Panc1 (cell line): ENCODE data around the gene POU3F1. TPM values are rescaled to one million over a fixed set of nuclear protein-coding genes. Genes with fewer than 3 reads are reported as not detected.

Experiments used
- ATAC-seq: fragments of 200-7000 bp; cut with Tn5 transposase; 2 replicates; pipeline ENCODE4 v1.9.1; 2020; ENCODE audit warnings: mild to moderate bottlenecking, moderate library complexity
- BruUV-seq: library from RNA; stranded (reverse); fragments of 400-500 nt; replicated peaks from 2 replicates; lab custom pipeline; 2021; lab: Mats Ljungman, UMichigan
- CTCF ChIA-PET: fragments of 300-600 bp; sonication (Branson Sonifier 250); formaldehyde crosslinking; loops from one replicate; lab custom pipeline; 2022; ENCODE audit warnings: antibody characterized with exemption; lab: Charles Lee
- POLR2A ChIA-PET: fragments of 300-600 bp; sonication (Branson Sonifier 250); formaldehyde crosslinking; loops from one replicate; lab custom pipeline; 2022; ENCODE audit warnings: antibody characterized with exemption; lab: Charles Lee
- DNase-seq: peaks from one replicate; pipeline ENCODE4 v3.0.0-alpha.2; 2010; ENCODE audit warnings: low read depth, low spot score
- H3K27ac ChIP-seq: 2 replicates; pipeline ENCODE4 v1.5.1; 2011; ENCODE audit warnings: mild to moderate bottlenecking, low read length, inconsistent platforms
- H3K27me3 ChIP-seq: fragments of 200-500 bp; sonication (Bioruptor generic); 2 replicates; pipeline ENCODE4 v1.6.0; 2014; ENCODE audit warnings: low read length, inconsistent platforms; ENCODE audit not compliant: control insufficient read depth, insufficient read depth
- H3K36me3 ChIP-seq: fragments of 200-500 bp; sonication (Bioruptor generic); 2 replicates; pipeline ENCODE4 v1.5.1; 2014; ENCODE audit warnings: inconsistent platforms, mild to moderate bottlenecking, low read length, moderate library complexity; ENCODE audit not compliant: control insufficient read depth, insufficient read depth
- H3K4me1 ChIP-seq: 2 replicates; pipeline ENCODE4 v1.5.1; 2011; ENCODE audit warnings: inconsistent platforms, mild to moderate bottlenecking, low read length, moderate library complexity; ENCODE audit not compliant: control insufficient read depth, insufficient read depth
- H3K4me3 ChIP-seq, 2 experiments: 2 replicates each; pipeline ENCODE4 v1.5.1; 2011 to 2012; ENCODE audit warnings: low read depth in 2 of 2, low read length in 2 of 2, mild to moderate bottlenecking in 2 of 2, inconsistent platforms in 1 of 2, moderate library complexity in 1 of 2
- H3K9me3 ChIP-seq: fragments of 200-500 bp; sonication (Bioruptor generic); 2 replicates; pipeline ENCODE4 v1.5.1; 2014; ENCODE audit warnings: low read depth, mild to moderate bottlenecking, inconsistent platforms, low read length, moderate library complexity; ENCODE audit not compliant: control insufficient read depth, insufficient read depth
- POLR2AphosphoS5 ChIP-seq: IDR thresholded peaks from 2 replicates; pipeline ENCODE4 v1.6.1; 2012; ENCODE audit warnings: mild to moderate bottlenecking, low read depth, low read length, moderate library complexity
- SIN3A ChIP-seq: IDR thresholded peaks from 2 replicates; pipeline ENCODE4 v1.6.1; 2012; ENCODE audit warnings: low read depth, mild to moderate bottlenecking, low read length, moderate library complexity, borderline replicate concordance; ENCODE audit not compliant: insufficient read depth
- TCF7L2 ChIP-seq: IDR thresholded peaks from 2 replicates; pipeline ENCODE4 v1.6.1; 2011; ENCODE audit warnings: mild to moderate bottlenecking, low read depth, low read length, inconsistent platforms
- in situ Hi-C: cut with HindIII; loops from 2 replicates; pipeline ENCODE4 v1.10.0; 2016; ENCODE audit warnings: low sequenced_read_pairs, low pct_unique_long_range_greater_than_20kb
- intact Hi-C: fragments of 100-400 bp; cut with micrococcal nuclease; formaldehyde crosslinking; loops from one replicate; pipeline ENCODE4 v1.10.0; 2022; ENCODE audit not compliant: unreplicated experiment
- total RNA-seq: library from RNA; stranded (reverse); gene quantifications from one replicate; pipeline ENCODE4 v1.2.1, GENCODE V29; 2021; ENCODE audit not compliant: unreplicated experiment
- TF ChIP-seq, protein P1 (sequence below), 2 experiments: IDR thresholded peaks; 2 replicates each; pipeline ENCODE4 v1.6.1; 2011 to 2012; ENCODE audit warnings: low read depth in 2 of 2, control low read depth in 1 of 2, low read length in 1 of 2, mild to moderate bottlenecking in 1 of 2, moderate library complexity in 1 of 2; ENCODE audit not compliant: insufficient read depth in 1 of 2
- TF ChIP-seq, protein P2 (sequence below): fragments of 450-650 bp; IDR thresholded peaks from 2 replicates; pipeline ENCODE4 v1.5.1; 2017; ENCODE audit warnings: mild to moderate bottlenecking

POU3F1 gene
- total RNA-seq, 1 experiment from 2014 or later, result 0.08 TPM

DNA sequence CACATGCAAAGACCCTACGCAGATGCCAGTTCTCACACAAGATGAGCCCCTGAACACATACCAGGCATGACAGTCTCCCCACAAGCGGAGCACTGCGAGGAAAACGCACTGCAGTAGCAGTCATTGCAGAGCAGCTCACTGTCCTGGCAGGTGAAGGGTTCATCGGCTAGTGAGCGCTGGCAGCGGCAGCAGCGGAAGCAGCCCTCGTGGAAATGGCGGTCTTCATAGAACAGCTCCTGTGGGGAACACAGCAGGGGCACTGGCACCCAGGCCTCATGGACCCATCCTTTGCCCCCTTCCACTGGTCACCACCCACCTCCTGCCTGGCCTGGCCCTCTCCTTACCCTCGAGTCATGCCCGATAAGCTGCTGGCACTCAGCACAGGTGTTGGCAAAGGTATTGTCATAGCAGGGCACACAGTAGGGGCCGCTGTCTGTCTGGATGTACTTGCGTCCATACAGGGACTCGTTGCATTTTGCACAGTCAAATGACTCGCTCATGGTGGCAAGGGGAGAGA is 47.6 kb downstream of the POU3F1 start:
- TF ChIP-seq SIN3A, result no peak
- POLR2A ChIA-PET, result no interaction called here
- Histone ChIP-seq H3K27ac (peak overlapping the region; percentile 88), H3K36me3 (no peaks in the 10 kb centered on the region), H3K4me3 (no peak overlapping the region), H3K9me3 (no peaks in the 10 kb centered on the region), H3K4me1 (peaks cover 46% of the 10 kb centered on the region), H3K27me3 (no peaks in the 10 kb centered on the region)
- no peak for DNase-seq
- CTCF ChIA-PET, result no interaction called here
- in situ Hi-C loops (no loop called here), intact Hi-C loops (no loop called here)
- peak; percentile 6 for ATAC-seq
- no TSS peak for BruUV-seq

GRCh38 chr1:37998089-37998808 is 48.3 kb downstream of the POU3F1 start:
- in situ Hi-C loops, result no loop called here
- ChIA-PET POLR2A (no interaction called here), CTCF (no interaction called here)
- TF ChIP-seq TCF7L2 (no peak), SIN3A (no peak), POLR2AphosphoS5 (no peak)
- TF ChIP-seq, protein P1, sequence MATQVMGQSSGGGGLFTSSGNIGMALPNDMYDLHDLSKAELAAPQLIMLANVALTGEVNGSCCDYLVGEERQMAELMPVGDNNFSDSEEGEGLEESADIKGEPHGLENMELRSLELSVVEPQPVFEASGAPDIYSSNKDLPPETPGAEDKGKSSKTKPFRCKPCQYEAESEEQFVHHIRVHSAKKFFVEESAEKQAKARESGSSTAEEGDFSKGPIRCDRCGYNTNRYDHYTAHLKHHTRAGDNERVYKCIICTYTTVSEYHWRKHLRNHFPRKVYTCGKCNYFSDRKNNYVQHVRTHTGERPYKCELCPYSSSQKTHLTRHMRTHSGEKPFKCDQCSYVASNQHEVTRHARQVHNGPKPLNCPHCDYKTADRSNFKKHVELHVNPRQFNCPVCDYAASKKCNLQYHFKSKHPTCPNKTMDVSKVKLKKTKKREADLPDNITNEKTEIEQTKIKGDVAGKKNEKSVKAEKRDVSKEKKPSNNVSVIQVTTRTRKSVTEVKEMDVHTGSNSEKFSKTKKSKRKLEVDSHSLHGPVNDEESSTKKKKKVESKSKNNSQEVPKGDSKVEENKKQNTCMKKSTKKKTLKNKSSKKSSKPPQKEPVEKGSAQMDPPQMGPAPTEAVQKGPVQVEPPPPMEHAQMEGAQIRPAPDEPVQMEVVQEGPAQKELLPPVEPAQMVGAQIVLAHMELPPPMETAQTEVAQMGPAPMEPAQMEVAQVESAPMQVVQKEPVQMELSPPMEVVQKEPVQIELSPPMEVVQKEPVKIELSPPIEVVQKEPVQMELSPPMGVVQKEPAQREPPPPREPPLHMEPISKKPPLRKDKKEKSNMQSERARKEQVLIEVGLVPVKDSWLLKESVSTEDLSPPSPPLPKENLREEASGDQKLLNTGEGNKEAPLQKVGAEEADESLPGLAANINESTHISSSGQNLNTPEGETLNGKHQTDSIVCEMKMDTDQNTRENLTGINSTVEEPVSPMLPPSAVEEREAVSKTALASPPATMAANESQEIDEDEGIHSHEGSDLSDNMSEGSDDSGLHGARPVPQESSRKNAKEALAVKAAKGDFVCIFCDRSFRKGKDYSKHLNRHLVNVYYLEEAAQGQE (IDR thresholded peaks at IDR 0.05; ENCODE audit: insufficient read depth in 1 of 2, low read depth in 2 of 2, low read length in 1 of 2), result no peak
- no peak for DNase-seq
- Histone ChIP-seq H3K36me3 (no peaks in the 10 kb centered on the region), H3K4me3 (no peak overlapping the region), H3K9me3 (no peaks in the 10 kb centered on the region), H3K27ac (peak overlapping the region; percentile 88; the same call in 1 of the 2 replicates), H3K27me3 (no peaks in the 10 kb centered on the region), H3K4me1 (peaks cover 39% of the 10 kb centered on the region)
- no TSS peak for BruUV-seq
- intact Hi-C loops, result no loop called here
- ATAC-seq, result no peak

DNA sequence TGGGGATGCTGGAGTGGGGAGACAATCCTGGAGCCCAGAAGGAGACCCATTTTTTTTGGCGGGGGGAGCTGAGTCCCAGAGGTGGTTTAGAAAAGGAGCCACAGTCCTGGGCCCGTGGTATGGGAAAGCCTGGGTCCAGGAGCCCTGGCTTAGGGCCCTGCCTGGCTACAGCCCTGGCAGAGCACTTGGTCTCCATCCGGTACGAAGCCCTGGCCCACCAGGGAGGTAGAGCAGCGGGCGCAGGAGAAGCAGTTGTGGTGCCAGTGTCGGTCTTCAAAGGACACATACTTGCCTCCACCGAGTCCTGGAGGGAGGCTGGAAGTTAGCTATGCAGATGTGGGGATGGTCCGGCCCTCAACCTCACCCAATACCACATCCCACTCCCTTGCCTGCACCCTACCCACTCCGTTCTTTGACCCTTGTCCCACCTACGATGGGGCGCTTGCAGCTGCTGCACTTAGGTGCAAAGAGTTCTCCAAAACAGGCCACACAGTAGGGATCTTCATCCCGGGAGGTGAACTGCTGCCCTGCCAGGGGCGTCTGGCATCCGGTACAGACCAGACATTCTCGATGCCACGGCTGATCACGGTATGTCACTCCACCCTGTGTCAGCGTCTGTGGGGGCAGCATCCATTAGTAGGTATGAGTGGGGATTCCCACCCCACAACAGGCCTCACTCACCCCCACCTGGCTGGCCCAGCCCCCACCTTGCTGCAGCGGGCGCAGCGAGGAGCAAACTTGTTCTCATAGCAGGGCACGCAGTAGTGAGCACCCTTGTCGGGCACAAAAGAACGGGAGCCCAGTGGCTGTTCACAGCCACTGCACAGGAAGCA is 49.1 kb downstream of the POU3F1 start:
- intact Hi-C loops (no loop called here), in situ Hi-C loops (no loop called here)
- Histone ChIP-seq H3K4me3 (no peak overlapping the region), H3K9me3 (no peaks in the 10 kb centered on the region), H3K27ac (no peak overlapping the region), H3K27me3 (no peaks in the 10 kb centered on the region), H3K4me1 (peaks cover 39% of the 10 kb centered on the region), H3K36me3 (no peaks in the 10 kb centered on the region)
- ATAC-seq, result no peak
- ChIA-PET CTCF (no interaction called here), POLR2A (no interaction called here)
- no TSS peak for BruUV-seq
- TF ChIP-seq, protein P1 (IDR thresholded peaks at IDR 0.05; ENCODE audit: insufficient read depth in 1 of 2, low read depth in 2 of 2, low read length in 1 of 2), result no peak
- TF ChIP-seq POLR2AphosphoS5 (no peak), SIN3A (no peak), TCF7L2 (no peak)
- TF ChIP-seq, protein P2, sequence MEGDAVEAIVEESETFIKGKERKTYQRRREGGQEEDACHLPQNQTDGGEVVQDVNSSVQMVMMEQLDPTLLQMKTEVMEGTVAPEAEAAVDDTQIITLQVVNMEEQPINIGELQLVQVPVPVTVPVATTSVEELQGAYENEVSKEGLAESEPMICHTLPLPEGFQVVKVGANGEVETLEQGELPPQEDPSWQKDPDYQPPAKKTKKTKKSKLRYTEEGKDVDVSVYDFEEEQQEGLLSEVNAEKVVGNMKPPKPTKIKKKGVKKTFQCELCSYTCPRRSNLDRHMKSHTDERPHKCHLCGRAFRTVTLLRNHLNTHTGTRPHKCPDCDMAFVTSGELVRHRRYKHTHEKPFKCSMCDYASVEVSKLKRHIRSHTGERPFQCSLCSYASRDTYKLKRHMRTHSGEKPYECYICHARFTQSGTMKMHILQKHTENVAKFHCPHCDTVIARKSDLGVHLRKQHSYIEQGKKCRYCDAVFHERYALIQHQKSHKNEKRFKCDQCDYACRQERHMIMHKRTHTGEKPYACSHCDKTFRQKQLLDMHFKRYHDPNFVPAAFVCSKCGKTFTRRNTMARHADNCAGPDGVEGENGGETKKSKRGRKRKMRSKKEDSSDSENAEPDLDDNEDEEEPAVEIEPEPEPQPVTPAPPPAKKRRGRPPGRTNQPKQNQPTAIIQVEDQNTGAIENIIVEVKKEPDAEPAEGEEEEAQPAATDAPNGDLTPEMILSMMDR, result no peak
- no peak for DNase-seq
